ENCODE measurements around the gene RNH1.

DNA sequence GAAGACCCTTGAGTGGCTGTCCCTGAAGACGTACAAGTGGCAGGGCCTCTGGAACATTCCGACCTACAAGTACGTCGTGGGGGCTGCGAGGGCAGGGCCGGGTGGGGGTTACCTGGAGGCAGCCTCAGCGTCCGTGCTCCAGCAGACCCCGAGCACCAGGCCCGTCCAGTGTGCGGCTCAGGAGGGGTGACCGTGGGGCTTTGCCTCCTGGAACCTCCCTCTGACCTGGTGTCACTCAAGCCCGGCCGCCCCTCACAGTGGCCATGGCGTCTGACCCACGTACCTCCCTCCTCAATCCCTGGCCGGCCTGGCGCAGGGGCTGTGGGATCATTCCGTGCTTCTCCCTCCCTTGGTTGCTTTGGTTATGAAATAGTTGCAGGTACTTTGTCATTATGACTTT, 18.5 kb downstream of the RNH1 start:
- TF ChIP-seq ZNF263 (CRISPR knock-in tag; IDR thresholded peaks at IDR 0.05; ENCODE audit: low read depth) (no peak), SP1 (CRISPR knock-in tag; conservative IDR thresholded peaks at IDR 0.05) (no peak), JUN (CRISPR knock-in tag; IDR thresholded peaks at IDR 0.05) (no peak), NFATC4 (CRISPR knock-in tag; IDR thresholded peaks at IDR 0.05) (no peak)
- TF ChIP-seq, protein P1, sequence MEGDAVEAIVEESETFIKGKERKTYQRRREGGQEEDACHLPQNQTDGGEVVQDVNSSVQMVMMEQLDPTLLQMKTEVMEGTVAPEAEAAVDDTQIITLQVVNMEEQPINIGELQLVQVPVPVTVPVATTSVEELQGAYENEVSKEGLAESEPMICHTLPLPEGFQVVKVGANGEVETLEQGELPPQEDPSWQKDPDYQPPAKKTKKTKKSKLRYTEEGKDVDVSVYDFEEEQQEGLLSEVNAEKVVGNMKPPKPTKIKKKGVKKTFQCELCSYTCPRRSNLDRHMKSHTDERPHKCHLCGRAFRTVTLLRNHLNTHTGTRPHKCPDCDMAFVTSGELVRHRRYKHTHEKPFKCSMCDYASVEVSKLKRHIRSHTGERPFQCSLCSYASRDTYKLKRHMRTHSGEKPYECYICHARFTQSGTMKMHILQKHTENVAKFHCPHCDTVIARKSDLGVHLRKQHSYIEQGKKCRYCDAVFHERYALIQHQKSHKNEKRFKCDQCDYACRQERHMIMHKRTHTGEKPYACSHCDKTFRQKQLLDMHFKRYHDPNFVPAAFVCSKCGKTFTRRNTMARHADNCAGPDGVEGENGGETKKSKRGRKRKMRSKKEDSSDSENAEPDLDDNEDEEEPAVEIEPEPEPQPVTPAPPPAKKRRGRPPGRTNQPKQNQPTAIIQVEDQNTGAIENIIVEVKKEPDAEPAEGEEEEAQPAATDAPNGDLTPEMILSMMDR (IDR thresholded peaks at IDR 0.05), result no peak
- TF ChIP-seq, protein P2, sequence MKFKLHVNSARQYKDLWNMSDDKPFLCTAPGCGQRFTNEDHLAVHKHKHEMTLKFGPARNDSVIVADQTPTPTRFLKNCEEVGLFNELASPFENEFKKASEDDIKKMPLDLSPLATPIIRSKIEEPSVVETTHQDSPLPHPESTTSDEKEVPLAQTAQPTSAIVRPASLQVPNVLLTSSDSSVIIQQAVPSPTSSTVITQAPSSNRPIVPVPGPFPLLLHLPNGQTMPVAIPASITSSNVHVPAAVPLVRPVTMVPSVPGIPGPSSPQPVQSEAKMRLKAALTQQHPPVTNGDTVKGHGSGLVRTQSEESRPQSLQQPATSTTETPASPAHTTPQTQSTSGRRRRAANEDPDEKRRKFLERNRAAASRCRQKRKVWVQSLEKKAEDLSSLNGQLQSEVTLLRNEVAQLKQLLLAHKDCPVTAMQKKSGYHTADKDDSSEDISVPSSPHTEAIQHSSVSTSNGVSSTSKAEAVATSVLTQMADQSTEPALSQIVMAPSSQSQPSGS (CRISPR knock-in tag; IDR thresholded peaks at IDR 0.05; ENCODE audit: borderline replicate concordance, low read depth), result no peak
- TF ChIP-seq, protein P3, sequence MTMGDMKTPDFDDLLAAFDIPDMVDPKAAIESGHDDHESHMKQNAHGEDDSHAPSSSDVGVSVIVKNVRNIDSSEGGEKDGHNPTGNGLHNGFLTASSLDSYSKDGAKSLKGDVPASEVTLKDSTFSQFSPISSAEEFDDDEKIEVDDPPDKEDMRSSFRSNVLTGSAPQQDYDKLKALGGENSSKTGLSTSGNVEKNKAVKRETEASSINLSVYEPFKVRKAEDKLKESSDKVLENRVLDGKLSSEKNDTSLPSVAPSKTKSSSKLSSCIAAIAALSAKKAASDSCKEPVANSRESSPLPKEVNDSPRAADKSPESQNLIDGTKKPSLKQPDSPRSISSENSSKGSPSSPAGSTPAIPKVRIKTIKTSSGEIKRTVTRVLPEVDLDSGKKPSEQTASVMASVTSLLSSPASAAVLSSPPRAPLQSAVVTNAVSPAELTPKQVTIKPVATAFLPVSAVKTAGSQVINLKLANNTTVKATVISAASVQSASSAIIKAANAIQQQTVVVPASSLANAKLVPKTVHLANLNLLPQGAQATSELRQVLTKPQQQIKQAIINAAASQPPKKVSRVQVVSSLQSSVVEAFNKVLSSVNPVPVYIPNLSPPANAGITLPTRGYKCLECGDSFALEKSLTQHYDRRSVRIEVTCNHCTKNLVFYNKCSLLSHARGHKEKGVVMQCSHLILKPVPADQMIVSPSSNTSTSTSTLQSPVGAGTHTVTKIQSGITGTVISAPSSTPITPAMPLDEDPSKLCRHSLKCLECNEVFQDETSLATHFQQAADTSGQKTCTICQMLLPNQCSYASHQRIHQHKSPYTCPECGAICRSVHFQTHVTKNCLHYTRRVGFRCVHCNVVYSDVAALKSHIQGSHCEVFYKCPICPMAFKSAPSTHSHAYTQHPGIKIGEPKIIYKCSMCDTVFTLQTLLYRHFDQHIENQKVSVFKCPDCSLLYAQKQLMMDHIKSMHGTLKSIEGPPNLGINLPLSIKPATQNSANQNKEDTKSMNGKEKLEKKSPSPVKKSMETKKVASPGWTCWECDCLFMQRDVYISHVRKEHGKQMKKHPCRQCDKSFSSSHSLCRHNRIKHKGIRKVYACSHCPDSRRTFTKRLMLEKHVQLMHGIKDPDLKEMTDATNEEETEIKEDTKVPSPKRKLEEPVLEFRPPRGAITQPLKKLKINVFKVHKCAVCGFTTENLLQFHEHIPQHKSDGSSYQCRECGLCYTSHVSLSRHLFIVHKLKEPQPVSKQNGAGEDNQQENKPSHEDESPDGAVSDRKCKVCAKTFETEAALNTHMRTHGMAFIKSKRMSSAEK (CRISPR knock-in tag; IDR thresholded peaks at IDR 0.05; ENCODE audit: borderline replicate concordance), result no peak
